Endothelial cell (in vitro differentiated cells): Measurements from ENCODE around the gene RNF169. TPM values are rescaled to one million over a fixed set of nuclear protein-coding genes. Genes with fewer than 3 reads are reported as not detected.

Source experiments
- DNase-seq: peaks from one replicate; pipeline ENCODE4 v3.0.0; 2021; ENCODE audit warnings: low spot score
- H3K27ac Mint-ChIP-seq: one replicate; pipeline ENCODE4 v1.8.0; 2021; ENCODE audit warnings: mixed read lengths, inconsistent platforms; ENCODE audit not compliant: unreplicated experiment
- H3K27me3 Mint-ChIP-seq: one replicate; pipeline ENCODE4 v1.8.0; 2021; ENCODE audit warnings: mild to moderate bottlenecking, moderate library complexity, mixed read lengths, inconsistent platforms; ENCODE audit not compliant: unreplicated experiment
- H3K36me3 Mint-ChIP-seq: one replicate; pipeline ENCODE4 v1.8.0; 2021; ENCODE audit warnings: mild to moderate bottlenecking, low read depth, mixed read lengths, inconsistent platforms; ENCODE audit not compliant: unreplicated experiment
- H3K4me1 Mint-ChIP-seq: one replicate; pipeline ENCODE4 v1.8.0; 2021; ENCODE audit warnings: mild to moderate bottlenecking, mixed read lengths, inconsistent platforms; ENCODE audit not compliant: unreplicated experiment
- H3K4me3 Mint-ChIP-seq: one replicate; pipeline ENCODE4 v1.8.0; 2021; ENCODE audit warnings: mild to moderate bottlenecking, mixed read lengths, inconsistent platforms; ENCODE audit not compliant: unreplicated experiment
- H3K9me3 Mint-ChIP-seq: one replicate; pipeline ENCODE4 v1.8.0; 2021; ENCODE audit warnings: mixed read lengths, inconsistent platforms; ENCODE audit not compliant: unreplicated experiment
- total RNA-seq: library from RNA; stranded (reverse); fragmentation: NEBNext Ultra II Directional; extraction: Animal tissue kit (Norgen Biotek cat#: 25700); gene quantifications from one replicate; pipeline ENCODE4 v1.2.1, GENCODE V29; 2021; ENCODE audit not compliant: unreplicated experiment
- TF ChIP-seq, protein P1 (sequence below): fragments of 200-600 bp; sonication (generic); IDR thresholded peaks from one replicate; pipeline ENCODE4 v1.5.0; 2021; ENCODE audit warnings: antibody characterized with exemption; ENCODE audit not compliant: unreplicated experiment

The RNF169 gene
- total RNA-seq, 1 donor from 2014 or later = 16.8 TPM

DNA sequence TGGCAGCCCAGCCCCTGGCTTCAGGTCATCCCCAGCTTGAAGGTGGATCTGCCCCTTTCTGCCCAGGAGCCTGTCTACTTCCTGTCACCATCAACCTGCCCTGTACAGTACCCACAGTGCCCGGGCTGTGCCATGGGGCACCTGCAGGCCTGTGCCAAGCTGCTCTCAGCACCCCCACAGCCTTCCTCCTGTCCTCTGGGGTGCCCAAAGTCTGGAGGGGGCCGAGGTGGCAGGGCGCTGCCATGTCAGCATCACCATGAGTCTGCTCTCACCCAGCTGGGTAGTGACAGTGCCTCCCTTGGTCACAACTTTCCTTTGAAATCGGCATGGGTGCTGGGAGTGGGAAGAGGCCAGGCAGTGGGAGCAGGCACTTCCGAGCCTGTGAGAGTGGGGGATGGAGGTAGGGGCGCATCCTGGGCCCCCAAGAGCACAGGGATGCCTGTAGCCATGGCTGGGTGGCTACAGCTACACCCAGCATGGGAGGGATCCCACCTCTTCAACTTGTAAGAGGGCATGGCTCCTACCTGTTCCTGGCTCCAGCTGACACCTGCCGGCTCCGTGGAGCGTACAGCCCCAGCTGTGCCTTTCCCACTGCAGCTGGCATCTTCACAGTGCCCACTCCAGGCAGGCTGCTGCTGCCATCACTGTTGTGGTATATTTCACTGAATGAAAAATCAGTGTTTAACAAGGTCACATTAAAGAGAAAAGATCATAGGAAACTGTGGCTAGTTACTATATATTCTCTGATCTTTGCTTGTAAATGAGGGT lies 42.9 kb downstream of the RNF169 start:
- Mint-ChIP-seq H3K9me3 (no peaks in the 10 kb centered on the region), H3K36me3 (peaks cover 39% of the 10 kb centered on the region)

DNA sequence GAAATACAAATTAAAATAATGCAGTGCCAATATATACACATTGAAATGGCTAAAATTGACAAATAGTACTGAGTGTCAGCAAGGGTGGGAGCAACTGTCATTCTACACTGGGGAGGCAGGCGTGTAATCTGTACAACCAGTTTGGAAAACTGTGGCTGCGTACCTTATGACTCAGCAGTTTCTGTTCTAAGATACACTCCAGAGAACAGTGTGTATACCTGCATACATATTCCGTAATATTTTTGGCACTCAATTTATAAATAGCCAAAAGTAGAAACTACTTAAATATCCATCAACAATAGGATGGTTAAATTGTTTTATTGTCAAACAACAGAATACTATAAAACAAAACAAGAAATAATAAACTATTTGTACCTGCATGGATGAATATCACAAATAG lies 57.6 kb downstream of the RNF169 start:
- Mint-ChIP-seq H3K36me3 (no peaks in the 10 kb centered on the region), H3K27me3 (no peaks in the 10 kb centered on the region), H3K4me1 (peaks cover 6% of the 10 kb centered on the region), H3K27ac (no peak overlapping the region), H3K9me3 (no peaks in the 10 kb centered on the region), H3K4me3 (no peak overlapping the region)
- DNase-seq = no peak
- TF ChIP-seq, protein P1, sequence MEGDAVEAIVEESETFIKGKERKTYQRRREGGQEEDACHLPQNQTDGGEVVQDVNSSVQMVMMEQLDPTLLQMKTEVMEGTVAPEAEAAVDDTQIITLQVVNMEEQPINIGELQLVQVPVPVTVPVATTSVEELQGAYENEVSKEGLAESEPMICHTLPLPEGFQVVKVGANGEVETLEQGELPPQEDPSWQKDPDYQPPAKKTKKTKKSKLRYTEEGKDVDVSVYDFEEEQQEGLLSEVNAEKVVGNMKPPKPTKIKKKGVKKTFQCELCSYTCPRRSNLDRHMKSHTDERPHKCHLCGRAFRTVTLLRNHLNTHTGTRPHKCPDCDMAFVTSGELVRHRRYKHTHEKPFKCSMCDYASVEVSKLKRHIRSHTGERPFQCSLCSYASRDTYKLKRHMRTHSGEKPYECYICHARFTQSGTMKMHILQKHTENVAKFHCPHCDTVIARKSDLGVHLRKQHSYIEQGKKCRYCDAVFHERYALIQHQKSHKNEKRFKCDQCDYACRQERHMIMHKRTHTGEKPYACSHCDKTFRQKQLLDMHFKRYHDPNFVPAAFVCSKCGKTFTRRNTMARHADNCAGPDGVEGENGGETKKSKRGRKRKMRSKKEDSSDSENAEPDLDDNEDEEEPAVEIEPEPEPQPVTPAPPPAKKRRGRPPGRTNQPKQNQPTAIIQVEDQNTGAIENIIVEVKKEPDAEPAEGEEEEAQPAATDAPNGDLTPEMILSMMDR = no peak

More for the DNA sequence above, 42.9 kb downstream of the RNF169 start:
- TF ChIP-seq, protein P1 = no peak
- Mint-ChIP-seq H3K4me1 (no peaks in the 10 kb centered on the region), H3K27ac (peak overlapping the region; percentile 43), H3K27me3 (no peaks in the 10 kb centered on the region), H3K4me3 (peak overlapping the region; percentile 1)
- no peak for DNase-seq

GRCh38 chr11:74809801-74810200 lies 61.2 kb downstream of the RNF169 start:
- TF ChIP-seq, protein P1 = no peak
- Mint-ChIP-seq H3K4me3 (no peak overlapping the region), H3K27ac (no peak overlapping the region), H3K27me3 (no peaks in the 10 kb centered on the region), H3K4me1 (peaks cover 6% of the 10 kb centered on the region), H3K36me3 (no peaks in the 10 kb centered on the region), H3K9me3 (no peaks in the 10 kb centered on the region)
- no peak for DNase-seq

DNA sequence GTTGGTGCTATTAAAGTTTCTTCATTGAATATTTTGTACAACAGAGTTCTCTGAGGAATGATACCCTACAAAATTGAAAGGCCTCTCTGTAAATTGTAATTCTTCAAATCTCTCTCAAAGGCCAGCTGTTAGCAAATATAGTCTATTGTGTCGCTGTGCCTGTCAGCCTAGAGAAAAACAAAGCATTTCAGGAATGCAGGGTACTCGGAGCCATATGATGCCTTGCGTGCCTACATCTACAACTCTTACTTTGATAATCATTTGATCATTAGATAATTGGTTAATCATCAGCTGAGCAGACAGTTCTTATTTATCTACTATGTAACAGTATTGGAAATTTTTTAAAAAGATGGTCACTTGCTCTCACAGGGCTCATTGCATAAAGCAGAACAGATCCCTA lies 67.3 kb downstream of the RNF169 start:
- H3K4me1 Mint-ChIP-seq = peaks cover 47% of the 10 kb centered on the region
- DNase-seq = no peak
- no peaks in the 10 kb centered on the region for H3K9me3 Mint-ChIP-seq
- peaks cover 14% of the 10 kb centered on the region for H3K36me3 Mint-ChIP-seq
- no peak overlapping the region for H3K4me3 Mint-ChIP-seq
- peaks cover 2% of the 10 kb centered on the region for H3K27me3 Mint-ChIP-seq
- TF ChIP-seq, protein P1 = no peak
- peak overlapping the region; percentile 81 for H3K27ac Mint-ChIP-seq

GRCh38 chr11:74816664-74817063 lies 68.0 kb downstream of the RNF169 start:
- no peak for DNase-seq
- Mint-ChIP-seq H3K4me1 (peaks cover 49% of the 10 kb centered on the region), H3K27me3 (peaks cover 2% of the 10 kb centered on the region), H3K36me3 (peaks cover 16% of the 10 kb centered on the region), H3K9me3 (no peaks in the 10 kb centered on the region), H3K27ac (peak overlapping the region; percentile 81), H3K4me3 (no peak overlapping the region)
- TF ChIP-seq, protein P1 = no peak
